HUES48 (cell line): ENCODE measurements around the gene AFAP1L1.

ENCODE experiments used
- H3K27ac ChIP-seq: one replicate; pipeline ENCODE4 v1.7.0; 2013; ENCODE audit warnings: low read depth, low read length, inconsistent platforms
- H3K27me3 ChIP-seq: 2 replicates; pipeline ENCODE4 v1.6.1; 2013; ENCODE audit warnings: mild to moderate bottlenecking, low read length; ENCODE audit not compliant: control insufficient read depth, insufficient read depth
- H3K36me3 ChIP-seq: 2 replicates; pipeline ENCODE4 v1.6.1; 2013; ENCODE audit warnings: low read length; ENCODE audit not compliant: control insufficient read depth, insufficient read depth
- H3K4me1 ChIP-seq: 2 replicates; pipeline ENCODE4 v1.6.1; 2013; ENCODE audit warnings: mild to moderate bottlenecking, low read length; ENCODE audit not compliant: control insufficient read depth, insufficient read depth
- H3K4me3 ChIP-seq: 2 replicates; pipeline ENCODE4 v1.5.1; 2013; ENCODE audit warnings: mild to moderate bottlenecking, low read depth, low read length
- H3K9ac ChIP-seq: 2 replicates; pipeline ENCODE4 v1.6.1; 2013; ENCODE audit warnings: mild to moderate bottlenecking, low read depth, low read length, moderate library complexity
- H3K9me3 ChIP-seq: 2 replicates; pipeline ENCODE4 v1.6.1; 2013; ENCODE audit warnings: low read length; ENCODE audit not compliant: control insufficient read depth, insufficient read depth

AFAP1L1 gene

DNA sequence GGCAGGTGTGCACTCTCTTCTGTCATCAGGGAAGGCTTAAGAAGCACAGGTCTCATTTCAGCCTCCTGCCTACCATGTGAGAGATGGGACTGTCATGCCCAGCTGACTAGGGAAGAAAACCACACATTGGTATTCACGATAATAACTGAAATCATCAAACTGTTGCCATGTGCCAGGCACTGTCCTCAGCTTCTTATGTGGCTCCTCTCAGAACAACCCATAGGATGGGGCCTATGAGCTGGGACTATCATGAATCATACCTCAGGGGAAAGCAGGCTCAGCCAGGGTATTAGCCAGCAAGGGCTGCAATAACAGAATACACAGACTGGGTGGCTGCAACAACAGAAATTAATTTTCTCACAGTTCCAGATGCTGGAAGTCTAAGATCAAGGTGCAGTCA lies 3.3 kb downstream of the AFAP1L1 start:
- H3K4me1 ChIP-seq: 0 out of 2 replicates have a peak, but pooled peaks cover 17% of the 10 kb centered on the region
- no peaks in the 10 kb centered on the region for H3K36me3 ChIP-seq

DNA sequence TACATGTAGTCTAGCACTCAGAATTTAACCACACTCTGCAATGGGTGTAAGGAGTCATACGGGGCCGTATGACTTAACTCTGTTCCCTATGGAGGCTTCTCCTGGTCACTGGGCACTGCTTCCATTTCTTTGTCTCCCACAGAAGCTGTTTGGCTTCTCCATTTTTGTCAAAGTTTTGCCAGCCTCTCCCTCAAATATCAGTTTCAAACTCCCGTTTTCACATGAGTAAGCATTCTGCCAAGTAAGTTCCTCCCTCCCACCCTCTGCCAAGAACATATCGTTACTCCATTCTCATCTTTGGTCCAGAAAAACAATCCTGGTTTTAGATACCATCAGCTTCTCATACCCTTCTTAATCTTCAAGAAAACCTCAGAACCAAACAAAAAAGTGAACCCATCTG lies 6.1 kb downstream of the AFAP1L1 start:
- H3K4me1 ChIP-seq: 0 out of 2 replicates have a peak, but pooled peaks cover 14% of the 10 kb centered on the region
- no peak overlapping the region for H3K27ac ChIP-seq
- H3K9me3 ChIP-seq: no peaks in the 10 kb centered on the region
- H3K36me3 ChIP-seq: no peaks in the 10 kb centered on the region
- H3K9ac ChIP-seq: no peak overlapping the region
- no peak overlapping the region for H3K4me3 ChIP-seq
- H3K27me3 ChIP-seq: peaks cover 13% of the 10 kb centered on the region

More for the DNA sequence above, 3.3 kb downstream of the AFAP1L1 start:
- H3K27ac ChIP-seq: no peak overlapping the region
- H3K9ac ChIP-seq: no peak overlapping the region
- H3K27me3 ChIP-seq: peaks cover 35% of the 10 kb centered on the region
- no peak overlapping the region for H3K4me3 ChIP-seq
- no peaks in the 10 kb centered on the region for H3K9me3 ChIP-seq

DNA sequence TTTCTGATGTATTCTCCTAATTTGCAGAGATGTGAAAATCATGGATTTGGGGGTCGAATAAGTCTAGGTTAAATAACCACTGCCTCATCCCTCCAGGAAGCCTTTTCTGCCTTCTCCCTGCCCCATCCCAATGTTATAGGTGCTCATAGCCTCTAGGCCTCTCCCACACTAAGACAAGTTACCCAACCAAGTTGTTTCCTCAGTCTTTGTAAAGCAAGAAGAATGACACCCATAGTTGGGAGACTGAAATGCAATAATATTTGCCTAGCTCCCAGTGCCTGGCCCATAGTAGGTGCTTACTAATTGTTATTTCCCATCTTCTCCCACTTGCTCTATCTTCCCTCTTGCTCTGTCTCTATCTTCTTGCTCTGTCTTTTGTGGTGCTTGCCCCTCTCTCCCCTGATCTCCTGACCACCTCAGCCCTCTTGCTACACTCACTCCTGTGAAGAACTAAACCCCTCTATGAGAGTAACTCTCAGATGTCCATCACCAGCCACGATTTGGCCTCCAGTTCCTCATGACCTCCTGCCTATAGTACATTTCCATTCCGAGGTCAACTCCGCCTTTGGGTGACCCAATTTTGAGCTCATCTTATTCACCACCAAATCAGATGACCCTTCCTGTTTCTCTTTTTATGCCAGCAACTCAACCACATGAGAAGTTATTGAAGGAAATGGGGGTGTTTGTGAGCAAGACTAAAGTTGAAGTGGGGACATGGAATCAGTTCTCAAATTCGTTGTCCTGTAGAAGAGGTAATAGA lies 7.0 kb downstream of the AFAP1L1 start:
- Histone ChIP-seq H3K9me3 (no peaks in the 10 kb centered on the region), H3K36me3 (no peaks in the 10 kb centered on the region), H3K27me3 (0 out of 2 replicates have a peak, but pooled peaks cover 4% of the 10 kb centered on the region), H3K4me3 (no peak overlapping the region), H3K9ac (no peak overlapping the region), H3K27ac (no peak overlapping the region), H3K4me1 (0 out of 2 replicates have a peak, but pooled peaks cover 5% of the 10 kb centered on the region)

DNA sequence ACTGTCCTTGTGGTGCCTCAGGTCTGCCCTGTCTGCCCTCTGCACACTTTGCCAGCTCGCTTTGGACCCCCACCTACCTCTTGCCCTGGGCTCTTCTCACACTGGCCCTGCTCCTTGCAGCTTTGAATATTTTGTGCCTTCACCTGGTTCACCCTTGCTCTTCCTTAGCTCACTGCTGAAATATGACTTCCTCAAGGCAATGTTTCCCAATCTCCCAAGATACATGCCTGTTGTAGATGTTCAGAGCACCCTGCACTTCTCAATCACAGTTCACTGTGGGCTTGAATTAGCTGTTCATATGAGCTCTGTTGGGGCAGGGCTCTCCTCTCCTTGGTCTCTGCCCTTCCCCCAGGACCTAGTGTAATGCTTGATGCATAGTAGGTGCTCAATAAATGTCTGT lies 8.0 kb downstream of the AFAP1L1 start:
- Histone ChIP-seq H3K9ac (no peak overlapping the region), H3K9me3 (no peaks in the 10 kb centered on the region), H3K4me1 (no peaks in the 10 kb centered on the region), H3K36me3 (no peaks in the 10 kb centered on the region), H3K27me3 (no peaks in the 10 kb centered on the region), H3K4me3 (no peak overlapping the region), H3K27ac (no peak overlapping the region)

DNA sequence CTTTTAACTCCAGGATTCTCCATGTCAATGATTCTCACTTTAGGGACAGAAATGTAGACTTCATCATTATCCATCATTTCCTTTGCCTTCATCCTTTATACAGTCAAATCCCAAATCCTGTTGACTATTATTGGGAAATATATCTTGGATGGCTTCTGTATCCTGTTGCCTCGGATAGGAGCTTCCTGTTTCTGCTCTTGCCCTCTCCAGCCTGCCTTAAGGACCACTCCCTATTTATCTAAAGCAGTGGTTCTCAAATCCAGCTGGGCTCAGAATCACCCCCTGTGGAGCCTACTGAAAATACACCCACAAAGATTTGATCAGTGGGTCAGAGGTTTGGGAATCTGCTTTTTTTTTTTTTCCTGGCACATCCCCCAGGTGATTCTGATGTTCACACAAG lies 8.5 kb downstream of the AFAP1L1 start:
- Histone ChIP-seq H3K9ac (no peak overlapping the region), H3K9me3 (no peaks in the 10 kb centered on the region), H3K27me3 (no peaks in the 10 kb centered on the region), H3K36me3 (no peaks in the 10 kb centered on the region), H3K4me1 (no peaks in the 10 kb centered on the region), H3K27ac (no peak overlapping the region), H3K4me3 (no peak overlapping the region)

DNA sequence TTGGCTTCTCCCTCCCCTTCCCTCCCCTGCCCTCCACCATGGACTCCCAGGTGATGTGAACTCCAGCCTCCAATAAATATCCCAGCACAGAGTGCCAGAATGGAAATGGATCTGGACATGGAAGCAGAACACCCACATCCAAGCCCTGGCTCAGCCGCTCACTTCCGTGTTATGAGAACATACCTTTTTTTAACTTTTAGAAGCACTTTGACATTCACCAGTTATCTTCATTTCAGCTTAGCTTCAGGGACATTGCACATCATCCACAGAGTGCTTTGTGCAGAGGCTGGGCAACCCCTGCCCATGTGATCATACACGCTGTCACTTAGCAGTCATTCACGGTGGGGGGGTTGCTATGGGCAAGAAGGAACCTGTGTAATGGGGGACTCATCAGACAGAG lies 9.1 kb downstream of the AFAP1L1 start:
- H3K9ac ChIP-seq: no peak overlapping the region
- H3K27ac ChIP-seq: no peak overlapping the region
- no peaks in the 10 kb centered on the region for H3K36me3 ChIP-seq
- no peaks in the 10 kb centered on the region for H3K27me3 ChIP-seq
- no peak overlapping the region for H3K4me3 ChIP-seq
- H3K9me3 ChIP-seq: no peaks in the 10 kb centered on the region
- no peaks in the 10 kb centered on the region for H3K4me1 ChIP-seq

DNA sequence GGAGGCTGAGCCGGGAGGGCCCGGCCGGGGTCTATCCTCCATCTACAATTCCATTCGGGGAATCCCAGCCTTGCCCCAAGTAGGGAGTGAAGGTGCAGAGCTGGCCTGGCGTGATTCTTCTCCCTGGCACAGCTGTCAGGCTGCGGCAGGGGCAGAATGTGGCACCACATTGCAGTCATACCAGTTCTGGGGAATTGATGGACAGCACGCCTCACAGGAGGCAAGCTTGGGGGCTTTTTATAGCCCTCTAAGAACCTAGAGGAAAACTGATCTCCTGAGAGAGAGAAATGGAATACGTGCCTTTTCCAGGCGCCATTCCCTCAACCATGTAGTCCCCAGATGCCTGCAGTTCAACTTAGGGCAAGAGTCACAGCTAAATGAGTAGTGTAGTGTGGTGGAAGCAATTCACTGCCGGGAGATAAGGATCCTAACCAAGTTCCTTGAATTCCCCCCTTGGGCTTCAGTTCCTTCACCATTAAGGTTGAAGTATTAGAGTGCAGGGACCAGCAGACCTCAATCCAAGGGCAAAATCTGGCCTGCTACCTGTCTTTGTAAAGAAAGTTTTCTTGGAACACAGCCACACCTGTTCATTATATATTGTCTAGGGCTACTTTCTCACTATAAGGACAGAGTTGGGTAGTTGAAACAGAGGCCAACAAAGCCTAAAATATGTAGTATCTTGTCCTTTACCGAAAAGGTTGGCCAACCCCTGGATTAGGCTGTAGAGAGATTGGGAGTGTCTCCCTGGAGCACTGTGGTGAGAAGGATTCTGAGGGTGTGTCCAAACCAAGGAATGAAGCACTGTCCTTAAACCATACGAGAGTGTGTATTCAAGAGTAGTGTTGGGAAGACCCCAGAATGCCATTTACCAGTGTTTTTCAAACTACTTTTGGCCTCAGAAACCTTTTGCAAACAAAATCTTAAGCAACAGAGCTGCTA lies 10.6 kb downstream of the AFAP1L1 start:
- no peak overlapping the region for H3K27ac ChIP-seq
- no peaks in the 10 kb centered on the region for H3K4me1 ChIP-seq
- H3K9me3 ChIP-seq: no peaks in the 10 kb centered on the region
- H3K36me3 ChIP-seq: no peaks in the 10 kb centered on the region
- no peak overlapping the region for H3K9ac ChIP-seq
- no peak overlapping the region for H3K4me3 ChIP-seq
- no peaks in the 10 kb centered on the region for H3K27me3 ChIP-seq

DNA sequence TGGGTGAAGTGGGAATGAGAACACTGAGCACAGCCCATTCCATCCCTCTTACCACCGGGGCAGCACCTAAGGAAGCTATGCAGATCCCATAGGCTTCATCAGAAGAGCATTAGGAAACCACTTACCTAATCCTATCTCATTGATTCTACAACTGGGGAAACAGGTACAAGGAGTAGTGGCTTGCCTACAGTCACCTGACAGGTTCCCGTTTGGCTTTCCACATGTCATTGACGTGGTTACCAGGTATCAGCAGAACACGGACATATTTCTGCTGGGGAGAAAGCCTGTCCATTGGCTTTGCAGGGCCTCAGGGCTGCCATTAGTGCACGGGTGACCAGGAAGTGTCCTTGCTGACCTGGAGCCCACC lies 11.3 kb downstream of the AFAP1L1 start:
- no peaks in the 10 kb centered on the region for H3K36me3 ChIP-seq
- H3K27ac ChIP-seq: no peak overlapping the region
- no peaks in the 10 kb centered on the region for H3K4me1 ChIP-seq
- no peaks in the 10 kb centered on the region for H3K9me3 ChIP-seq
- no peak overlapping the region for H3K4me3 ChIP-seq
- no peaks in the 10 kb centered on the region for H3K27me3 ChIP-seq
- no peak overlapping the region for H3K9ac ChIP-seq

DNA sequence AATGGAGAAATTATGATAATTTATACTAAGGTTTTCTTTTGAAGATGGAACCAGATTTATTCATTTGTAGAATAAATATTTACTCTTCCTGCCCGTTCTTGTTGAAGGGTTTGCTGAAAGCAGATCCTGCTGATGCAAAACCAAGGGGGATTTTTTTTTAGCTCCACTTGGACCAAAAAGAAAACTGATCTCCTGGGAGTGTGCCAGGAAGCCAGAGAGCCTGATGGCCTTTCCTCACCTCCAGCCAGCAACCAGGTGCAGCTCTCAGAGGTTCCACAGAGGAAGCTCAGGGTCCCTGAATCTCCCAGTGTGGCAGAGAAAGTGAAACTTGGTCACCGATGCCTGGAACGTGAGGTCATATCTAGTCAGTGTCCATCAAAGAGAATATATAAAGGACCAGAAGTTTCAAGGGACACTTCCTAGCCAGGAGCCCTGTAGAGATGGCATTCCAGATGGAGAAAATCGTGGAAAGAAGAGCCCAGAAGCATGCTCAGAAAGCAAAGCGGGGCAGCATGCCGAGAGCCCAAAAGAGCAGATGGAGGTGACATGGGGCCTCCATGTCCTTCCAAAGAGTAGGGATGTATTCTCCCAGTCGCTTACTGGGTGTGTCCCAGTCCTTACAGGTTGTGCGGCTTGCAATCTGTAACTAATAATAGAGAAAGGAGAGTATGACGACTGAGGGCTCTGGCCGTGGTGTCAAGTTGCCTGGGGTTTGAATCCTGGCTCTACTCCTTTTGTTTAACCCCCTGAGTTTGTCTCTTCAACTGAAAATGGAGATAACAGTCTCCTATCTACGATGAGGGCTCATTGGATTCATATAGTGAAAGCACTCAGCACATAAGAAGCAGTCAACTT lies 12.2 kb downstream of the AFAP1L1 start:
- no peak overlapping the region for H3K27ac ChIP-seq
- no peaks in the 10 kb centered on the region for H3K27me3 ChIP-seq
- no peak overlapping the region for H3K4me3 ChIP-seq
- no peaks in the 10 kb centered on the region for H3K4me1 ChIP-seq
- H3K36me3 ChIP-seq: no peaks in the 10 kb centered on the region
- H3K9me3 ChIP-seq: no peaks in the 10 kb centered on the region
- no peak overlapping the region for H3K9ac ChIP-seq

DNA sequence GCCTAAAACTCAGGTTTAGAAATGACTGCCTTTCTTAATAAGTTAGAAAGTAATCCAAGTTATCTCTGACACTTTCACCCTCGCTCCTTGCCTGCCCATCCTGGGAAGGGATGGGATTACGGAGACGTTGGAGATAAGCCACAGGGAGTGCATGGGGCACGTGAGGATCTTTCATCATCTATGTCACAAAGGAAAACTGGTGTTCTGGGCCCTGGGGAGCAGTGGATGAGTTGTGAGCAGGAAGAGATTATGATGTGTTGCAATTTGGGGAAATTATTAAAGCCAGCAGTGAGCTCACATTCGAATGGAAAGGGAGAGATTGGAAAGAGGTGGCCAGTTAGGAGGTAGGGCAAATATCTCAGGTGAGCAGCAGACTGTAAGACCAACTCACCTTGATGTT lies 12.8 kb downstream of the AFAP1L1 start:
- H3K27me3 ChIP-seq: no peaks in the 10 kb centered on the region
- no peak overlapping the region for H3K4me3 ChIP-seq
- H3K9me3 ChIP-seq: no peaks in the 10 kb centered on the region
- no peak overlapping the region for H3K27ac ChIP-seq
- no peak overlapping the region for H3K9ac ChIP-seq
- H3K36me3 ChIP-seq: no peaks in the 10 kb centered on the region
- H3K4me1 ChIP-seq: no peaks in the 10 kb centered on the region
